Central memory CD8-positive, alpha-beta T cell (primary cell): ENCODE data around the gene ARHGAP35.
A peak's percentile ranks its signal among the peaks of the same experiment; 100 is the strongest.
"Not testable (repeated sequence)": the region's sequence is repeated elsewhere in the genome, so short reads cannot be mapped to it uniquely, and the experiment has no call there.

Source experiments
- ATAC-seq: fragments of 150-1000 bp; cut with Tn5 transposase; replicated peaks from 2 replicates; pipeline ENCODE4 v1.10.0; 2022; ENCODE audit warnings: mild to moderate bottlenecking, moderate FRiP score, moderate number of reproducible peaks; ENCODE audit not compliant: poor library complexity, severe bottlenecking; ENCODE audit errors: extremely low read depth
- DNase-seq, 2 donors: peaks; one replicate each; pipeline ENCODE4 v3.0.0; 2021; ENCODE audit warnings: low spot score in 2 of 2
- H3K27ac Mint-ChIP-seq: one replicate; pipeline ENCODE4 v1.8.0; 2022; ENCODE audit warnings: low read depth, mild to moderate bottlenecking, moderate library complexity, mixed read lengths
- H3K27me3 Mint-ChIP-seq: one replicate; pipeline ENCODE4 v1.8.0; 2022; ENCODE audit warnings: mixed read lengths
- H3K36me3 Mint-ChIP-seq: one replicate; pipeline ENCODE4 v1.8.0; 2022; ENCODE audit warnings: mild to moderate bottlenecking, moderate library complexity, mixed read lengths; ENCODE audit not compliant: insufficient read depth
- H3K4me1 Mint-ChIP-seq: one replicate; pipeline ENCODE4 v1.8.0; 2022; ENCODE audit warnings: mixed read lengths
- H3K4me3 Mint-ChIP-seq: one replicate; pipeline ENCODE4 v1.8.0; 2022; ENCODE audit warnings: mild to moderate bottlenecking, moderate library complexity, mixed read lengths
- H3K9me3 Mint-ChIP-seq: one replicate; pipeline ENCODE4 v1.8.0; 2022; ENCODE audit warnings: mixed read lengths

Gene ARHGAP35

DNA sequence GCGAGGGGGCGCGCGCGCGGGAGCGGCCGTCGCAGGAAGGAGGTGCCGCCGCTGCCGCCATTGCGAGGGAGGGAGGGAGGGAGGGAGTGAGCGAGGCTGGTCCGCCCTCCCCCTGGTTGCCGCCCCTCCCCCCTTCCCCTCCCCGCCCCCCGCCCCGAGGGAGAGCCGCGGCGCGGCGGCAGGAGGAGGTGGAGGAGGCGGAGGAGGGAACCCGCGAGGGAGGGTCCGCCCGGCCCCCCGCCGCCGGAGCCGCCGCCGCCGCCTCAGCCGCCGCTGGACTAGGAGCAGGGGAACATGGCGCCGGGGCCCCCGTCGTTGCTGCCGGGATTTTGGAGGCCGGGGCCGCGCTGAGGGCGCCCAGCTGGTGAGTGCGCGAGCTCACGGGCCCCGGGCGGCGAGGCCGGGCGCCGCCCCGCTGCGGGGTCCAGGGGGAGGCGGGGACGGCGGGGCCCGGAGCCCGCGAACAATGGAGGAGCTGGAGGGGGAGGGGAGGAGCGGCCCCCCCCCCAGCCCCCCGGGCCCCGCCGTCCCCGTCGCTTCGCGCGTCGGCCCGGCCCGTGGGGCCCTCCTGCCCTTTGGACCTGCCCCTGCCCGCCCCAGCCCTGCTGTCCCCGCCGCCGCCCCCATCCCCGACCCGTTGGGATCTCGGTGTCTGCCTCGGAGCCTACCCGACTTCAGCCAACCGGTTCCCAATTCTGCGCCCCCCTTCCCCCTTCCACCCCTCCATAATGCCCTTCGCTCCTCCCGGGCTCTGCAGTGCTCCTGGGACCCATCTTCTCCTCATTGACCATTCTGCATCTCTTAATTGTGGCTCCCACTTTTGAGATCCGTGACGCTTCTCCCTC is at the start of gene ARHGAP35:
Gene ARHGAP35, plus strand, starts transcription at position 152 of the 845 bp plus-strand sequence. CDS start 57,679 bp downstream, outside the sequence.
- DNase-seq (peak in 1 of 2 donors; percentile 26), ATAC-seq (peak; percentile 55)
- Mint-ChIP-seq H3K4me3 (no peak within 1 kb of the TSS), H3K4me1 (peaks cover 13% of the 10 kb centered on the region), H3K36me3 (peaks cover 9% of the 10 kb centered on the region), H3K9me3 (no peaks in the 10 kb centered on the region), H3K27me3 (no peaks in the 10 kb centered on the region), H3K27ac (peak within 1 kb of the TSS; percentile 53)

DNA sequence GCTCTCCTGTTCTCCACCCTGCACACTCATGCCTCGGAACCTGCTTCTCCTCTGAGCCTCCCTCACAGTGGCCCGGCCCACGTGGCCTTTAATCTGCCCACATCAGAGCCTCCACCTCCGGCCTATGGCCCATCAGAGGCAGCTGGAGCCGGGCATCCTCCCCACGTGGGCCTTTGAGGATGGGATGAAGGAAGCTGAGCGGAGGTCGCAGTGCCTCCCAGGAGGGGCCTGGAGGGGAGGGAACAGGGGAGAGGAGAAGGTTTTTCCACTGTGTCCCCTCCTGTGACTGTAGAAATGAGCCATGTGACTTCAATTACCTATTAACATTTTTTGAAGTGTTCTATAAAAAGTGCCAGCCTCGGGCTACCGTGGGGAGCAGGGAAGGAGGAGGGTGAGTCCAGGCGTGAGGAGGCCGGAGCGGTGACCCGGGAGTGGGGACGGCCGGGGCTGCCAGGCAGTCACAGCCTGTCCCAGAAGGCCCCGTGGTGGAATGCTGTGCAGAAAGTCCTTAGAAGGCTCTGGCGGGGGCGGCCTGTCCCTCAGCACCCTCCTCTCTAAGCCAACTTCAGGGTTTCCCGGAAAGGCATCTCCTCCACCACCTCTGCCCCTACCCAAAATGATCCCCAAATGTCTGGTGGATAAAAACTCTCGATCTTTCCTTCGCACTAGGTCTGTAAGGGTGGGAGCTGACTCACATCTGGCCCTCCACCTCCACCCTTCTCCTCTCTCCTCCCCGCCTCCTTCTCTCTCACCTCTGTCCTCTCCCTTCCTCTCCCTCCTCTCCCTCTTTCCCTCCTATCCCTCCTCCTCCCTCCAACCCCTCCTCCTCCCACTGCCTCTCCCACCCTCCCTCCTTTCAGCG is 47.6 kb upstream of the ARHGAP35 start:
- no peak for DNase-seq
- Mint-ChIP-seq H3K4me1 (no peaks in the 10 kb centered on the region), H3K36me3 (no peaks in the 10 kb centered on the region), H3K9me3 (no peaks in the 10 kb centered on the region), H3K27ac (no peak overlapping the region), H3K27me3 (no peaks in the 10 kb centered on the region), H3K4me3 (no peak overlapping the region)
- ATAC-seq = no peak

- H3K27ac Mint-ChIP-seq = no peak overlapping the region
- no peaks in the 10 kb centered on the region for H3K27me3 Mint-ChIP-seq
- no peaks in the 10 kb centered on the region for H3K4me1 Mint-ChIP-seq
- no peaks in the 10 kb centered on the region for H3K9me3 Mint-ChIP-seq
- no peak overlapping the region for H3K4me3 Mint-ChIP-seq
- no peak for DNase-seq
- no peaks in the 10 kb centered on the region for H3K36me3 Mint-ChIP-seq
- no peak for ATAC-seq
Measured at GRCh38 chr19:46813839-46814358, 46.9 kb upstream of the ARHGAP35 start.

- H3K27me3 Mint-ChIP-seq = no peaks in the 10 kb centered on the region
- no peak overlapping the region for H3K4me3 Mint-ChIP-seq
- no peaks in the 10 kb centered on the region for H3K36me3 Mint-ChIP-seq
- H3K9me3 Mint-ChIP-seq = no peaks in the 10 kb centered on the region
- peaks cover 15% of the 10 kb centered on the region for H3K4me1 Mint-ChIP-seq
- ATAC-seq (no peak), DNase-seq (no peak)
- H3K27ac Mint-ChIP-seq = no peak overlapping the region
Measured at GRCh38 chr19:46815833-46816627, 44.8 kb upstream of the ARHGAP35 start.

DNA sequence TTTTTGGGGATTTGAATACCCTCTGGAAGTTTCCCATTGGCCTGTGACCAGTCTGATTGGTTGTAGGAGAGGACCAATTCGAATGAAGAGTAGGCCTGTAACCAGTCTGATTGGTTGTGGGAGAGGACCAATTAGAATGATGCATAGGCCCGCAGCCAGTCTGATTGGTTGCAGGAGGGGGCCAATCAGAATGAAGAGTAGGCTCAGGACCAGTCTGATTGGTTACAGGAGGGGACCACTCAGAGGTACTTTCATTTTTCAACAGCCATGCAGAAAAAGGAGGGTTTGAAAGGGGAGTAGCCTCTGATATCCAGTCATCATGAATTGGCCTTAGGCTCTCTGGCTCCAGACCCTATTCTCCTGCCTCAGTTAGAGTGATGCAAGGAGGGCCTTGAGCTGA is 42.0 kb upstream of the ARHGAP35 start:
- Mint-ChIP-seq H3K27me3 (no peaks in the 10 kb centered on the region), H3K27ac (no peak overlapping the region), H3K36me3 (no peaks in the 10 kb centered on the region), H3K9me3 (no peaks in the 10 kb centered on the region), H3K4me1 (peaks cover 18% of the 10 kb centered on the region), H3K4me3 (no peak overlapping the region)
- ATAC-seq (no peak), DNase-seq (no peak)

DNA sequence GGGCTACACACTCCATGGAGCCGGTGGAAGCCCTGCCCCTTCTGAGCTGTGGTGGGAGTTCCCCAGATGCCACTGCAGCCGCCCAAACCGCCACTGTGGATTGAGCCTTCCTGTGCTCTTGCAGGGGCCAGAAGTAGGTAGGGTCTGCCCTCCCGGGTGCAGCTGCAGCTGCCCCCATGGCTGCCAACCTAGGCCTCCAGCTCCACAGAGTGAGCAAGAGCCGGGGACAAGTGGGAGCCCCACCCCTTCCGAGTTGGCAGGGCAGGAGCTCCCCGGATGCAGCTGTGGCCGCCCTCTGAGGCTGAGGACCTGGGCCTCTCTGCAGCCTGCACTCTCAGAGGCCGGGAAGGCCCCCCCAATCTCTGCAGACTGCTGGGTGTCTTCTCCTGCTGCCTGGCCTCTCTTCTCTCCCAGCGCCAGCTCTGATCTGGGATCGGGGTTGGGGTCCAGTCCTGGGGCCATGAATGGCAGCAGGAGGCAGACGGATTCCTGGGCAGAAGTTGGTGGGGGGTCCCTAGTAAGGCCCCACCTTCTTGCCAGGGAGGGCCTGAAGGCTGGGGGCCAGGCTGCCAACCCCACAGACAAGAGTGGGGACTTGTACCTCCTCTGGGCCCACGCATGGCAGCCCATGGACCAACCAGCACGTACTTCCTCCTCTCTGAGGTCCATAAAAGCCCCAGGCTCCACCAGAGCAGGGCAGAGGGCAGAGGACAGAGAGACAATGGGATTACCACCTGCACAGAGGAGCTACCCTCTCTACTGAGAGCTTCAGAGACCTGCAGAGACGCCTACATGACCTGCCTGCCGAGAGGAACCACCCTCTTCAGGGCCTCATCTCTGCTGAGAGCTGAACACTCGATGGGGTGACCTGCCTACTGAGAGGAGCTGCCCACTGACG is 39.0 kb upstream of the ARHGAP35 start:
- Mint-ChIP-seq H3K4me3 (peak overlapping the region; percentile 7), H3K27ac (no peak overlapping the region), H3K36me3 (no peaks in the 10 kb centered on the region), H3K9me3 (no peaks in the 10 kb centered on the region), H3K4me1 (peaks cover 23% of the 10 kb centered on the region), H3K27me3 (no peaks in the 10 kb centered on the region)
- peak; percentile 35 to 41 for DNase-seq
- ATAC-seq = peak; percentile 84

DNA sequence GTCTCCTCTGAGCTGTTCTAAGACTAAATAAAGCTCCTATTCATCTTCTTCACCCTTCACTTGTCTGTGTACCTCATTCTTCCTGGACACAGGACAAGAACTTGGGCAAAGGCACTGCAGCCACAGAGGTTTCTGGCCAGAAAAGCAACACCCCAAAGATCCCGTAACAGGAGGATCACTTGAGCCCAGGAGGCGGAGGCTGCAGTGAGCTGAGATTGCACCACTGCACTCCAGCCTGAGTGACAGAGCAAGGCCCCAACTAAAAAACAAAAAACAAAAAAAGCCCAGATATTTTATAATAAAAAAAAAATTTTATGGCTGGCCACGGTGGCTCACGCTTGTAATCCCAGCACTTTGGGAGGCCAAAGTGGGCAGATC is 38.4 kb upstream of the ARHGAP35 start:
- H3K4me1 Mint-ChIP-seq = peaks cover 23% of the 10 kb centered on the region
- H3K9me3 Mint-ChIP-seq, H3K36me3 Mint-ChIP-seq, ATAC-seq, DNase-seq, H3K27me3 Mint-ChIP-seq, H3K4me3 Mint-ChIP-seq, H3K27ac Mint-ChIP-seq: not testable (repeated sequence)

- Mint-ChIP-seq H3K9me3 (no peaks in the 10 kb centered on the region), H3K4me1 (peaks cover 23% of the 10 kb centered on the region), H3K27me3 (no peaks in the 10 kb centered on the region), H3K4me3 (no peak overlapping the region), H3K27ac (no peak overlapping the region), H3K36me3 (no peaks in the 10 kb centered on the region)
- DNase-seq (no peak), ATAC-seq (no peak)
Measured at GRCh38 chr19:46823049-46823448, 37.7 kb upstream of the ARHGAP35 start.

DNA sequence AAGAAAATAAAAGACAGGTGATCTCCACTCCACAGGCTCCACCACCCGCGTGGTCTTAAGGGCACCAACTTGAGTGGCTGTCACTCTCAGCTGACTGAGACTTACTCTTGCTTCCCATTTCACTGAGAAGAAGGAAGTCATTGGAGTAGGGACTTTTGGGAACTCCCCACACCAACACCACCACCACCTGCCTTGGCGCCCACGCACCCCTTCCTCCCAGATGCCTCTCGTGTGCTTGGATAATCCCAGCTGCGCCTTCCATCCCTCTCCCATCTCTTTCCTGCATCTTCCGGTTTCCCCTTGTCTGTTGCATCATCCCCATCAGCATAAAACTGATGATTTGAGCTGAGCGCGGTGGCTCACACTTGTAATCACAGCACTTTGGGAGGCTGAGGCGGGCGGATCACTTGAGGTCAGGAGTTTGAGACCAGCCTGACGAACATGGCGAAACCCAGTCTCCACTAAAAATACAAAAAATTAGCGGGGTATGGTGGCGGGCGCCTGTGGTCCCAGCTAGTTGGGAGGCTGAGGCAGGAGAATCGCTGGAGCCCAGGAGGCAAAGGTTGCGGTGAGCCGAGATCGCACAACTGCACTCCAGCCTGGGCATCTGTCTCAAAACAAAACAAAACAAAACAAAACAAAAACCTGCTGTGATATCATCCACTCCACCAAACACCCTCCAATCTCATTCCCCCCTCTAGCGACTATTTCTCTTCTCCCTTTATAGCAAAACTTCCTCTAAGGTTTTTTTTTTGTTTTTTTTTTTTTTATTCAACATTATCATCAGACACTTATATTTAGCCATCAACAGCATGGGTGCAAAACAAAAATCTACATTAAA is 35.7 kb upstream of the ARHGAP35 start:
- DNase-seq (no peak), ATAC-seq (no peak)
- H3K36me3 Mint-ChIP-seq = no peaks in the 10 kb centered on the region
- H3K27me3 Mint-ChIP-seq = no peaks in the 10 kb centered on the region
- H3K4me1 Mint-ChIP-seq = peaks cover 18% of the 10 kb centered on the region
- H3K9me3 Mint-ChIP-seq = no peaks in the 10 kb centered on the region
- H3K4me3 Mint-ChIP-seq = no peak overlapping the region
- peak overlapping the region; percentile 79 for H3K27ac Mint-ChIP-seq

DNA sequence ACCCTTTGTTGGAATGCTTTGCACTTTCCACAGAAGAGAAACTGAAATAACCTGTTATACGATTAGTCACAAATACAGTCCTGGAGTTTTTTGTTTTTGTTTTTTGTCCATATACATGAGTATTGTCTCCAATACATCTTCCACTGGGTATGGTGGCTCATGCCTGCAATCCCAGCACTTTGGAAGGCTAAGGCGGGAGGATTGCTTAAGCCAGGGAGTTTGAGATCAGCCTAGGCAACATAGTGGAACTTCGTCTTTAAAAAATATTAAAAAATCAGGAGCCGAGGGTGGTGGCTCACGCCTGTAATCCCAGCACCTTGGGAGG is 35.1 kb upstream of the ARHGAP35 start:
- DNase-seq (no peak), ATAC-seq (no peak)
- Mint-ChIP-seq H3K36me3 (no peaks in the 10 kb centered on the region), H3K4me1 (peaks cover 12% of the 10 kb centered on the region), H3K27ac (peak overlapping the region; percentile 79), H3K4me3 (no peak overlapping the region), H3K9me3 (no peaks in the 10 kb centered on the region), H3K27me3 (no peaks in the 10 kb centered on the region)

- Mint-ChIP-seq H3K4me1 (peaks cover 6% of the 10 kb centered on the region), H3K27me3 (no peaks in the 10 kb centered on the region), H3K36me3 (no peaks in the 10 kb centered on the region), H3K4me3 (no peak overlapping the region), H3K27ac (no peak overlapping the region), H3K9me3 (no peaks in the 10 kb centered on the region)
- ATAC-seq (no peak), DNase-seq (no peak)
Measured at GRCh38 chr19:46828484-46828883, 32.3 kb upstream of the ARHGAP35 start.
